GM20000 (cell line): ENCODE measurements around the gene ETV7.

Source experiments
- DNase-seq: peaks from one replicate; pipeline ENCODE4 v3.0.0; 2012; ENCODE audit warnings: low spot score
- TF ChIP-seq, protein P1 (sequence below): IDR thresholded peaks from 2 replicates; pipeline ENCODE4 v1.5.1; 2012; ENCODE audit warnings: mild to moderate bottlenecking, control low read depth; ENCODE audit errors: extremely low read depth, missing control alignments

The ETV7 gene

DNA sequence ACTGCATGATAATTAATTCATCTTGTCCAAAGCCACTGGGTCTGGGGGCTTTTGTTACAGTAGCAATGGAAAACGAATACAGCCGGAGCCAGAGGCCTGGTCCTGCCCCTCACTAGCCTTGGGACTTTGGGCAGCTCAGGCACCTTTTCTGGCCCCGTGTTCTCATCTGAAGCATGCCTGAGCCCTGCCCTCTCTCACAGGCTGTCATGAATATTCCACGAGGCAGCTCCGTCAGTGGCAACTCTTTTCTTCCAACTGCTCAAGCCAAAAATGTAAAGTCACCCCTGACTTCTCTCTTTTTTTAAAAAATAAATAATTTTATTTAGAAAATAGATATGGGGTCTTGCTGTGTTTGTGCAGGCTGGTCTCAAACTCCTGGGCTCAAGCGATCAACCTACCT, 56.1 kb downstream of the ETV7 start:
- DNase-seq = no peak
- TF ChIP-seq, protein P1, sequence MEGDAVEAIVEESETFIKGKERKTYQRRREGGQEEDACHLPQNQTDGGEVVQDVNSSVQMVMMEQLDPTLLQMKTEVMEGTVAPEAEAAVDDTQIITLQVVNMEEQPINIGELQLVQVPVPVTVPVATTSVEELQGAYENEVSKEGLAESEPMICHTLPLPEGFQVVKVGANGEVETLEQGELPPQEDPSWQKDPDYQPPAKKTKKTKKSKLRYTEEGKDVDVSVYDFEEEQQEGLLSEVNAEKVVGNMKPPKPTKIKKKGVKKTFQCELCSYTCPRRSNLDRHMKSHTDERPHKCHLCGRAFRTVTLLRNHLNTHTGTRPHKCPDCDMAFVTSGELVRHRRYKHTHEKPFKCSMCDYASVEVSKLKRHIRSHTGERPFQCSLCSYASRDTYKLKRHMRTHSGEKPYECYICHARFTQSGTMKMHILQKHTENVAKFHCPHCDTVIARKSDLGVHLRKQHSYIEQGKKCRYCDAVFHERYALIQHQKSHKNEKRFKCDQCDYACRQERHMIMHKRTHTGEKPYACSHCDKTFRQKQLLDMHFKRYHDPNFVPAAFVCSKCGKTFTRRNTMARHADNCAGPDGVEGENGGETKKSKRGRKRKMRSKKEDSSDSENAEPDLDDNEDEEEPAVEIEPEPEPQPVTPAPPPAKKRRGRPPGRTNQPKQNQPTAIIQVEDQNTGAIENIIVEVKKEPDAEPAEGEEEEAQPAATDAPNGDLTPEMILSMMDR = no peak

DNA sequence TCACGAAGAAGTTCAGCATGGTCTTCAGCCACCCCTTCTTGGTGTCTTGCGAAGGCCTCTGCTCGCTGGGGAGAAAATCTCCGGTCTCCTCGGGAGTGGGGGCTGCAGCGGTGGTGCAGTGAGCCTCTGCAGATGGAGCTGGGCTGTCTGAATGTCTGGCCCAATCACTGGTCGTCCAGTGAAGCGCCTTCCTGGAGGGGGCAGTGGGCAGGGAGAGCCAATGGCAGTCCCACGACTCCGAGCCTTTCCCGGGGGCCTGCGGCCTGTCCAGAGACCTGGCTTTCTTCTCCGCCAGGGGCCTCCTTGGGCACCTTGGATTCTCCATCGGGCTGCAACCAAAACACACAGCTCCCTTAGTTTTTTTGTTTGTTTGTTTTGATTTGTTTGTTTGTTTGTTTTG, 57.1 kb downstream of the ETV7 start:
- TF ChIP-seq, protein P1 = no peak
- DNase-seq = no peak

DNA sequence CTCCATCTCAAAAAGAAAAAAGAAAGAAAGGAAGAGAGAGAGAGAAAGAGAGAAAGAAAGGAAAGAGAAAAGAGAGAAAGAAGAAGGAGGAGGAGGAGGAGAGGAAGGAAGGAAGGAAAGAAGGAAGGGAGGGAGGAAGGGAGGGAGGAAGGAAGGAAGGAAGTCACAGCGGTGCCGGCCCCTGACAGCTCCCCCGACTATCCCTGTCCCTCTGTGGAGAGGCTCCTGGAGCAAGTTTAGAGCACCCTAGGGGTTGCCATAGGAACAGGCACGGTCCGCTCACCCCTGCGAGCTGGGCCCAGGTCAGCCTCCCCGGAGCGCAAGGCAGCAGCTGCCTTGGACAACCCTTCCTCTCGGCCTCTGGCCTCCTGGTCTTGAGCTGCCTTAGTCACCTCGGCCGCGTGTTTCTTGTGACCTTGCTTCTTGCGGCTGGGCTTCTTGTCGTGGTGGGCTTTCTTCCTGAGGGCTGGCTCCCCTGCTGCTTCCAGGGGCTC, 57.6 kb downstream of the ETV7 start:
- TF ChIP-seq, protein P1 = no peak
- DNase-seq = no peak

DNA sequence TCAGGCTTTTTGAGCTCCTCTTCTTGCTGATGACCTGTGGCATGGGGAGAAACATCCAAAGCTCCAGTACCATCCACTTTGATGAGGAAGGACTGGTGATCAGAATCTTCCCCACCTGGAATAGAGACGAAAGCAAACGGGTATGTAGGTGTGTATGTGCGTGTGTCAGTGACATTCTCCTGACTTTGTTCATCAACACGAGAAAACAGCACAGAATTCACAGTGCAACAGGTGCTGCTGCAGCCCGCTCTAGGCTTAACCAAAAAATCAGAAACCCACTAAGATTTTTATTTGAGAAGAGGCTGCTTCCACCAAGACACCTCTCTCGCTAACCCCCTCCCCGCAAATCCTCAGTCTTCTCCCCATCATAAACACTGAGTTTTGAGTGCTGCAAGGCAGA, 58.9 kb downstream of the ETV7 start:
- TF ChIP-seq, protein P1 = no peak
- DNase-seq = no peak

DNA sequence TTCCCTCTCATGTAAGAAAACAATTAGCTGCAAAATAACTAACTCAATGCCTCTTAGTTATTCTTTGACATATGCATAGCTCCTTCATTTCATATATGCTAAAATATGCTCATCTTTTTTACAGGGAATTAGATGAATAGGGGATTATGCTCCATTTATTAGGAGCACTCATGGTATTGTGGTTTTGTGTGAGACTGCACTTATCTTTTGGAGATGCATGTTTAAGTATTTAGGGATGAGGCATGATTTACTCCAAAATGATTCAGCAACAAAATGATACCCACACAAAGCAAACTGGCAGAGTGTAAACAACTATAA, 59.6 kb downstream of the ETV7 start:
- TF ChIP-seq, protein P1 = no peak
- DNase-seq = no peak

DNA sequence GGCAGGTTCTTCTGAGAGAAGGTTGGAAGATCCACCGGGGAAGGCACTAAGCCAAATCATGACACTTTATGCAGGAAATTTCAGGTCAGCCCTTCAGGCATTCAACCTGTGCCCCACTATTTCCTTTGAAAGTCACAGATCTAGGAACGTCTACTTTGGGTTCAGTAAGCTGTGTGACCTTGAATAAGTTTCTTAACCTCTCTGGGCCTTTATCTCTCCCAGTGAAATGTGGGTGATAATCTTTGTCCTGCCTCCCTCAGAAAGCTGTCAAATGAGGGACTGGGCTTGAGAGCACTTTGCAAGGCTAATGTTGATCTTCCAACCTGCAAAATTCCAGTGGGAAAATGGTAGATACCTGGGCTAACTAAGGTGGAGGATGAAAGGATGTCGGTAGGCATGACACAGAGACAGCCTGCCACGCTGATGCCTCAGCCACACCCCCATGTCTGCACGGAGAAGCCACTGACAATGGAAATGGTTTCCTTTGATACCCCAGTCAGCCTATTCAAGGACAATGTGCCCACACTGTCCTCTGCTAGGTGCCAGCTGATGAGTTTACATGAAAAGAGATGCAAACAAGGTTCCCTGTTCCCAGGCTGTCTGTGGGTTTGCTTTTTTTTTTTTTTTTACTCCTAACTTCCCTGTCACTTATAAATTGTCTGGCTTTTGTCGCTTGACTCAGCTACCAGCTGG, 60.1 kb downstream of the ETV7 start:
- DNase-seq = no peak
- TF ChIP-seq, protein P1 = no peak

DNA sequence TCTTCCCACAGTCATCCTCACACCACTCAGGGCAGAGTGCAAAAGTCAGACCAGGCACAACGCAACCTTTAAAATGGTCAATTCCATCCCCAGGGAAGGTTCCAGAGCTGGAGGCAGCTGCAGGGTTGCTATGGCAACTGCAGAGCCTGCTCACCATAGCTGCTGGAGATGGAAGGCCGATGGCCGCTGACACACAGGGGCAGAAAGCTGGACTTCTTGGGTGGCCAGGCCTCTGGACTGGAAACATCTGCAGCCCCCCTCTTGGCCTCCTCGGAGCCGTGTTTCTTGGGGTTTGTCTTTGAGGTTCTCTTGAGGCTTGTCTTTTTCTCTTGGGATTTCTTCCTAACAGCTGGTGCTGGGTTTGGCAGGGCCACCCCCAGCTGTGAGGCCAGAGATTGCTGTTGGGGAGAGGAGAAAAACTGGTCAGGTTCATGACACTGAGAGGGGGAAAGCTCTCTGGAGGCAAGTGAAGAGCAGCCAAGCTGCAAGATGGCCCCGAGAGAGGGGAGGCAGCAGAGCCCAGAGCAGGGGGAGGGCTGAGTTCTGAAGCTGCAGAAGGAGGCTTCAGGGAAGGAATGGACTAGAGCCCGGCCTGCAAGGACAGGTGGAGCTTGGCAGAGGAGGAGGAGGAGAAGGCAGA, 61.0 kb downstream of the ETV7 start:
- DNase-seq = no peak

More for the DNA sequence above, 61.0 kb downstream of the ETV7 start:
- TF ChIP-seq, protein P1 = no peak
